Neural progenitor cell (in vitro differentiated cells): ENCODE measurements around the gene ACAP2. TPM values are rescaled to one million over a fixed set of nuclear protein-coding genes. Genes with fewer than 3 reads are reported as not detected.

ENCODE experiments used
- DNase-seq: peaks from one replicate; pipeline ENCODE4 v3.0.0-alpha.2; 2016; ENCODE audit warnings: low spot score
- H2AFZ ChIP-seq: fragments of 200-600 bp; sonication (generic); replicated peaks from 2 replicates; pipeline ENCODE4 v1.6.1; 2016; ENCODE audit warnings: antibody characterized with exemption
- H3F3A ChIP-seq: fragments of 200-600 bp; sonication (generic); 2 replicates; pipeline ENCODE4 v1.6.1; 2016; ENCODE audit warnings: antibody characterized with exemption, low read depth
- H3K27ac ChIP-seq: fragments of 200-600 bp; sonication (generic); 2 replicates; pipeline ENCODE4 v1.5.1; 2016; ENCODE audit warnings: mild to moderate bottlenecking
- H3K27me3 ChIP-seq: fragments of 200-600 bp; sonication (generic); 2 replicates; pipeline ENCODE4 v1.6.1; 2016; ENCODE audit warnings: mild to moderate bottlenecking, moderate library complexity
- H3K36me3 ChIP-seq: fragments of 200-600 bp; sonication (generic); 2 replicates; pipeline ENCODE4 v1.5.1; 2016
- H3K4me1 ChIP-seq: fragments of 200-600 bp; sonication (generic); 2 replicates; pipeline ENCODE4 v1.6.1; 2016; ENCODE audit warnings: mixed run types
- H3K4me2 ChIP-seq: fragments of 200-600 bp; sonication (generic); 2 replicates; pipeline ENCODE4 v1.6.1; 2016
- H3K4me3 ChIP-seq: fragments of 200-600 bp; sonication (generic); 2 replicates; pipeline ENCODE4 v1.5.1; 2016
- H3K79me2 ChIP-seq: fragments of 200-600 bp; sonication (generic); 2 replicates; pipeline ENCODE4 v1.6.1; 2016; ENCODE audit warnings: low read depth
- H3K9ac ChIP-seq: fragments of 200-600 bp; sonication (generic); 2 replicates; pipeline ENCODE4 v1.6.1; 2016
- H3K9me3 ChIP-seq: fragments of 200-600 bp; sonication (generic); 2 replicates; pipeline ENCODE4 v1.5.1; 2016; ENCODE audit warnings: low read depth
- H4K20me1 ChIP-seq: fragments of 200-600 bp; sonication (generic); 2 replicates; pipeline ENCODE4 v1.6.1; 2016; ENCODE audit warnings: low read depth
- H3K27ac Mint-ChIP-seq: 3 replicates; pipeline ENCODE4 v1.8.0; 2021; ENCODE audit warnings: mixed read lengths
- H3K27me3 Mint-ChIP-seq: 2 replicates; pipeline ENCODE4 v1.8.0; 2022; ENCODE audit warnings: low read depth, mild to moderate bottlenecking, inconsistent platforms, moderate library complexity, mixed read lengths; ENCODE audit not compliant: insufficient read depth
- H3K36me3 Mint-ChIP-seq: 3 replicates; pipeline ENCODE4 v1.8.0; 2021; ENCODE audit warnings: mixed read lengths
- H3K4me1 Mint-ChIP-seq: 3 replicates; pipeline ENCODE4 v1.8.0; 2021; ENCODE audit warnings: mixed read lengths
- H3K4me3 Mint-ChIP-seq: 3 replicates; pipeline ENCODE4 v1.8.0; 2021; ENCODE audit warnings: mild to moderate bottlenecking, moderate library complexity, mixed read lengths
- H3K9me3 Mint-ChIP-seq: 3 replicates; pipeline ENCODE4 v1.8.0; 2020; ENCODE audit warnings: mixed read lengths
- EZH2 ChIP-seq: fragments of 200-600 bp; sonication (generic); IDR thresholded peaks from 2 replicates; pipeline ENCODE4 v1.6.1; 2017; ENCODE audit warnings: antibody characterized with exemption, mild to moderate bottlenecking, moderate library complexity
- EZH2phosphoT487 ChIP-seq: fragments of 200-600 bp; sonication (generic); IDR thresholded peaks from 2 replicates; pipeline ENCODE4 v1.6.1; 2017; ENCODE audit warnings: antibody characterized with exemption
- total RNA-seq: library from RNA; depleted of rRNA; stranded (reverse); fragments of >200 nt; gene quantifications from 2 replicates; pipeline ENCODE4 v1.2.3, GENCODE V29; 2015; ENCODE audit warnings: low replicate concordance
- TF ChIP-seq, protein P1 (sequence below): fragments of 200-600 bp; sonication (generic); IDR thresholded peaks from 2 replicates; pipeline ENCODE4 v1.5.1; 2017; ENCODE audit warnings: antibody characterized with exemption, mild to moderate bottlenecking

The ACAP2 gene
- total RNA-seq, 1 donor from 2014 or later = 68.4 TPM

GRCh38 chr3:195240171-195240701 lies 202.6 kb downstream of the ACAP2 start:
- H3K4me3 Mint-ChIP-seq = no peak overlapping the region
- H3K9me3 Mint-ChIP-seq = peaks cover 9% of the 10 kb centered on the region
- no peaks in the 10 kb centered on the region for H3K36me3 ChIP-seq
- peaks cover 36% of the 10 kb centered on the region for H3K79me2 ChIP-seq
- no peak overlapping the region for H3K27ac Mint-ChIP-seq
- no peaks in the 10 kb centered on the region for H3K9me3 ChIP-seq
- no peaks in the 10 kb centered on the region for H3K27me3 ChIP-seq
- peaks cover 21% of the 10 kb centered on the region for H3K36me3 Mint-ChIP-seq
- H3K27ac ChIP-seq = no peak overlapping the region
- no peak overlapping the region for H3K9ac ChIP-seq
- H2AFZ ChIP-seq = no peak overlapping the region
- TF ChIP-seq, protein P1, sequence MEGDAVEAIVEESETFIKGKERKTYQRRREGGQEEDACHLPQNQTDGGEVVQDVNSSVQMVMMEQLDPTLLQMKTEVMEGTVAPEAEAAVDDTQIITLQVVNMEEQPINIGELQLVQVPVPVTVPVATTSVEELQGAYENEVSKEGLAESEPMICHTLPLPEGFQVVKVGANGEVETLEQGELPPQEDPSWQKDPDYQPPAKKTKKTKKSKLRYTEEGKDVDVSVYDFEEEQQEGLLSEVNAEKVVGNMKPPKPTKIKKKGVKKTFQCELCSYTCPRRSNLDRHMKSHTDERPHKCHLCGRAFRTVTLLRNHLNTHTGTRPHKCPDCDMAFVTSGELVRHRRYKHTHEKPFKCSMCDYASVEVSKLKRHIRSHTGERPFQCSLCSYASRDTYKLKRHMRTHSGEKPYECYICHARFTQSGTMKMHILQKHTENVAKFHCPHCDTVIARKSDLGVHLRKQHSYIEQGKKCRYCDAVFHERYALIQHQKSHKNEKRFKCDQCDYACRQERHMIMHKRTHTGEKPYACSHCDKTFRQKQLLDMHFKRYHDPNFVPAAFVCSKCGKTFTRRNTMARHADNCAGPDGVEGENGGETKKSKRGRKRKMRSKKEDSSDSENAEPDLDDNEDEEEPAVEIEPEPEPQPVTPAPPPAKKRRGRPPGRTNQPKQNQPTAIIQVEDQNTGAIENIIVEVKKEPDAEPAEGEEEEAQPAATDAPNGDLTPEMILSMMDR = no peak
- no peak for TF ChIP-seq EZH2
- TF ChIP-seq EZH2phosphoT487 = no peak
- no peak overlapping the region for H3K4me3 ChIP-seq
- peaks cover 22% of the 10 kb centered on the region for H3K4me1 Mint-ChIP-seq
- H4K20me1 ChIP-seq = no peaks in the 10 kb centered on the region
- no peak overlapping the region for H3K4me2 ChIP-seq
- H3K27me3 Mint-ChIP-seq = peaks cover 2% of the 10 kb centered on the region
- H3K4me1 ChIP-seq = no peaks in the 10 kb centered on the region
- no peak for DNase-seq
- no peaks in the 10 kb centered on the region for H3F3A ChIP-seq

- no peaks in the 10 kb centered on the region for H3F3A ChIP-seq
- peaks cover 26% of the 10 kb centered on the region for H3K36me3 Mint-ChIP-seq
- no peak overlapping the region for H3K4me2 ChIP-seq
- H3K9me3 Mint-ChIP-seq = peaks cover 16% of the 10 kb centered on the region
- DNase-seq = no peak
- no peaks in the 10 kb centered on the region for H3K36me3 ChIP-seq
- H3K4me3 ChIP-seq = no peak overlapping the region
- H3K79me2 ChIP-seq = peaks cover 33% of the 10 kb centered on the region
- peaks cover 2% of the 10 kb centered on the region for H3K27me3 Mint-ChIP-seq
- H4K20me1 ChIP-seq = no peaks in the 10 kb centered on the region
- H3K27ac ChIP-seq = no peak overlapping the region
- no peaks in the 10 kb centered on the region for H3K9me3 ChIP-seq
- H3K4me1 Mint-ChIP-seq = peaks cover 21% of the 10 kb centered on the region
- no peak overlapping the region for H3K9ac ChIP-seq
- TF ChIP-seq, protein P1 = peak; percentile 4
- TF ChIP-seq EZH2 = no peak
- no peak overlapping the region for H3K4me3 Mint-ChIP-seq
- H3K27ac Mint-ChIP-seq = no peak overlapping the region
- H3K4me1 ChIP-seq = no peaks in the 10 kb centered on the region
- no peaks in the 10 kb centered on the region for H3K27me3 ChIP-seq
- H2AFZ ChIP-seq = no peak overlapping the region
These were observed 203.7 kb downstream of the ACAP2 start for GRCh38 chr3:195239121-195239520.

- H3K27ac ChIP-seq = no peak overlapping the region
- H3K27me3 ChIP-seq = no peaks in the 10 kb centered on the region
- H3F3A ChIP-seq = no peaks in the 10 kb centered on the region
- H4K20me1 ChIP-seq = no peaks in the 10 kb centered on the region
- Mint-ChIP-seq H3K9me3 (peaks cover 16% of the 10 kb centered on the region), H3K4me3 (no peak overlapping the region), H3K27me3 (peaks cover 2% of the 10 kb centered on the region), H3K36me3 (peaks cover 26% of the 10 kb centered on the region), H3K27ac (no peak overlapping the region), H3K4me1 (peaks cover 17% of the 10 kb centered on the region)
- H3K9ac ChIP-seq = no peak overlapping the region
- H3K9me3 ChIP-seq = no peaks in the 10 kb centered on the region
- H3K4me2 ChIP-seq = no peak overlapping the region
- no peaks in the 10 kb centered on the region for H3K36me3 ChIP-seq
- no peak overlapping the region for H2AFZ ChIP-seq
- H3K4me3 ChIP-seq = no peak overlapping the region
- TF ChIP-seq, protein P1 = no peak
- TF ChIP-seq EZH2phosphoT487 = no peak
- no peaks in the 10 kb centered on the region for H3K4me1 ChIP-seq
- no peak for DNase-seq
- H3K79me2 ChIP-seq = peaks cover 28% of the 10 kb centered on the region
These were observed 204.2 kb downstream of the ACAP2 start for GRCh38 chr3:195238586-195239118.
